Measurements from ENCODE around the gene ACVR1B. TPM values are rescaled to one million over a fixed set of nuclear protein-coding genes. Genes with fewer than 3 reads are reported as not detected.

ACVR1B gene
- total RNA-seq, 1 donor from 2014 or later: 13.8 TPM

- Histone ChIP-seq H4K20me1 (ENCODE audit: insufficient read depth, low read length) (no peaks in the 10 kb centered on the region), H2AFZ (ENCODE audit: low read depth, low read length) (peak overlapping the region; percentile 30), H3K9me3 (ENCODE audit: insufficient read depth, low read depth, low read length) (no peaks in the 10 kb centered on the region), H3K4me2 (ENCODE audit: low read length) (no peak overlapping the region), H3K79me2 (ENCODE audit: insufficient read depth, low read length) (no peaks in the 10 kb centered on the region), H3K27ac (ENCODE audit: low read depth, low read length) (no peak overlapping the region), H3K4me1 (ENCODE audit: insufficient read depth, low read length) (peaks cover 13% of the 10 kb centered on the region), H3K4me3 (ENCODE audit: insufficient read depth, low read depth, low read length) (no peak overlapping the region), H3K36me3 (ENCODE audit: insufficient read depth, low read length) (no peaks in the 10 kb centered on the region), H3K9ac (ENCODE audit: low read length) (no peak overlapping the region), H3K27me3 (ENCODE audit: insufficient read depth, low read length) (no peaks in the 10 kb centered on the region)
- Mint-ChIP-seq H3K27me3 (ENCODE audit: low read depth, unreplicated experiment) (peaks cover 14% of the 10 kb centered on the region), H3K9me3 (ENCODE audit: unreplicated experiment) (no peaks in the 10 kb centered on the region), H3K36me3 (ENCODE audit: low read depth, unreplicated experiment) (no peaks in the 10 kb centered on the region), H3K4me1 (ENCODE audit: low read depth, unreplicated experiment) (peaks cover 14% of the 10 kb centered on the region), H3K4me3 (ENCODE audit: unreplicated experiment) (no peak overlapping the region), H3K27ac (ENCODE audit: unreplicated experiment) (no peak overlapping the region)
- no peak for TF ChIP-seq EZH2 (IDR thresholded peaks at IDR 0.05; ENCODE audit: insufficient read depth, low read length)
- no peak for TF ChIP-seq CTCF (IDR thresholded peaks at IDR 0.05; ENCODE audit: insufficient read depth, low read depth, low read length)
- DNase-seq (ENCODE audit: low read depth) (peak; percentile 38), FAIRE-seq (no peak)
Measured at GRCh38 chr12:52029685-52030084, 78.2 kb downstream of the ACVR1B start.

GRCh38 chr12:52032446-52032803, 80.9 kb downstream of the ACVR1B start:
- Mint-ChIP-seq H3K4me1 (ENCODE audit: low read depth, unreplicated experiment) (peaks cover 9% of the 10 kb centered on the region), H3K27ac (ENCODE audit: unreplicated experiment) (peak overlapping the region; percentile 89), H3K9me3 (ENCODE audit: unreplicated experiment) (no peaks in the 10 kb centered on the region), H3K27me3 (ENCODE audit: low read depth, unreplicated experiment) (peaks cover 22% of the 10 kb centered on the region), H3K36me3 (ENCODE audit: low read depth, unreplicated experiment) (no peaks in the 10 kb centered on the region), H3K4me3 (ENCODE audit: unreplicated experiment) (peak overlapping the region; percentile 78)
- Histone ChIP-seq H4K20me1 (ENCODE audit: insufficient read depth, low read length) (no peaks in the 10 kb centered on the region), H3K27ac (ENCODE audit: low read depth, low read length) (peak overlapping the region; percentile 64), H3K9ac (ENCODE audit: low read length) (peak overlapping the region; percentile 76), H3K27me3 (ENCODE audit: insufficient read depth, low read length) (no peaks in the 10 kb centered on the region), H2AFZ (ENCODE audit: low read depth, low read length) (peak overlapping the region; percentile 69), H3K4me1 (ENCODE audit: insufficient read depth, low read length) (peaks cover 15% of the 10 kb centered on the region), H3K4me2 (ENCODE audit: low read length) (peak overlapping the region; percentile 91), H3K4me3 (ENCODE audit: insufficient read depth, low read depth, low read length) (peak overlapping the region; percentile 48), H3K36me3 (ENCODE audit: insufficient read depth, low read length) (no peaks in the 10 kb centered on the region), H3K79me2 (ENCODE audit: insufficient read depth, low read length) (no peaks in the 10 kb centered on the region), H3K9me3 (ENCODE audit: insufficient read depth, low read depth, low read length) (no peaks in the 10 kb centered on the region)
- TF ChIP-seq CTCF (IDR thresholded peaks at IDR 0.05; ENCODE audit: insufficient read depth, low read depth, low read length): no peak
- no peak for TF ChIP-seq EZH2 (IDR thresholded peaks at IDR 0.05; ENCODE audit: insufficient read depth, low read length)
- DNase-seq (ENCODE audit: low read depth) (peak; percentile 75), FAIRE-seq (no peak)

- peak overlapping the region; percentile 90 for H3K9ac ChIP-seq (ENCODE audit: low read length)
- H3K27ac ChIP-seq (ENCODE audit: low read depth, low read length): peak overlapping the region; percentile 89
- H3K27me3 ChIP-seq (ENCODE audit: insufficient read depth, low read length): no peaks in the 10 kb centered on the region
- DNase-seq (ENCODE audit: low read depth): peak; percentile 96
- peak overlapping the region; percentile 91 for H3K4me2 ChIP-seq (ENCODE audit: low read length)
- Mint-ChIP-seq H3K27me3 (ENCODE audit: low read depth, unreplicated experiment) (peaks cover 24% of the 10 kb centered on the region), H3K4me3 (ENCODE audit: unreplicated experiment) (peak overlapping the region; percentile 78), H3K27ac (ENCODE audit: unreplicated experiment) (peak overlapping the region; percentile 89), H3K4me1 (ENCODE audit: low read depth, unreplicated experiment) (peaks cover 9% of the 10 kb centered on the region), H3K36me3 (ENCODE audit: low read depth, unreplicated experiment) (no peaks in the 10 kb centered on the region), H3K9me3 (ENCODE audit: unreplicated experiment) (no peaks in the 10 kb centered on the region)
- peak overlapping the region; percentile 78 for H2AFZ ChIP-seq (ENCODE audit: low read depth, low read length)
- no peaks in the 10 kb centered on the region for H3K79me2 ChIP-seq (ENCODE audit: insufficient read depth, low read length)
- H3K4me3 ChIP-seq (ENCODE audit: insufficient read depth, low read depth, low read length): peak overlapping the region; percentile 49
- TF ChIP-seq CTCF (IDR thresholded peaks at IDR 0.05; ENCODE audit: insufficient read depth, low read depth, low read length) (no peak), EZH2 (IDR thresholded peaks at IDR 0.05; ENCODE audit: insufficient read depth, low read length) (no peak)
- FAIRE-seq: peak; percentile 20
- H3K36me3 ChIP-seq (ENCODE audit: insufficient read depth, low read length): no peaks in the 10 kb centered on the region
- H3K4me1 ChIP-seq (ENCODE audit: insufficient read depth, low read length): peaks cover 18% of the 10 kb centered on the region
- H3K9me3 ChIP-seq (ENCODE audit: insufficient read depth, low read depth, low read length): no peaks in the 10 kb centered on the region
- no peaks in the 10 kb centered on the region for H4K20me1 ChIP-seq (ENCODE audit: insufficient read depth, low read length)
Measured at GRCh38 chr12:52032804-52033445, 81.4 kb downstream of the ACVR1B start.

Measured in astrocyte (in vitro differentiated cells and primary cell).